Endothelial cell of umbilical vein (primary cell): Measurements from ENCODE around the gene CLN6. TPM values are rescaled to one million over a fixed set of nuclear protein-coding genes. Genes with fewer than 3 reads are reported as not detected.

Source experiments
- BruUV-seq: library from RNA; stranded (reverse); fragments of 400-500 nt; replicated peaks from 2 replicates; lab custom pipeline; 2021; lab: Mats Ljungman, UMichigan
- CTCF ChIA-PET: fragments of 300-600, 350-600 bp; sonication (Branson Sonifier 250); formaldehyde crosslinking; loops from one replicate; lab custom pipeline; 2021; ENCODE audit warnings: antibody characterized with exemption, inconsistent platforms; lab: Charles Lee
- POLR2A ChIA-PET: fragments of 300-600, 350-600 bp; sonication (Branson Sonifier 250); formaldehyde crosslinking; loops from one replicate; lab custom pipeline; 2021; ENCODE audit warnings: antibody characterized with exemption, inconsistent platforms; lab: Charles Lee
- DNase-seq: peaks from one replicate; pipeline ENCODE4 v3.0.0-alpha.2; 2011; ENCODE audit warnings: low read depth, low spot score
- FAIRE-seq: peaks from 2 replicates; lab custom pipeline; 2011; peaks lifted over from hg19 to GRCh38; lab: Jason Lieb, UNC
- H2AFZ ChIP-seq: 2 replicates; pipeline ENCODE4 v1.6.0; 2012; ENCODE audit warnings: low read depth, low read length, control low read depth, inconsistent platforms
- H3K27ac ChIP-seq: 2 replicates; pipeline ENCODE4 v1.5.1; 2011; ENCODE audit warnings: low read depth, mild to moderate bottlenecking, control low read depth, low read length, moderate library complexity; ENCODE audit not compliant: insufficient read depth
- H3K27me3 ChIP-seq, 2 experiments: 2 replicates each; pipeline versions ENCODE4 v1.6.0 to v1.6.1; 2011; ENCODE audit warnings: low read length in 2 of 2, mixed read lengths in 1 of 2; ENCODE audit not compliant: control insufficient read depth in 2 of 2, insufficient read depth in 2 of 2
- H3K36me3 ChIP-seq, 2 experiments: 2 replicates in 1 of 2; 3 replicates in 1 of 2; pipeline ENCODE4 v1.5.1; 2011; ENCODE audit warnings: low read length in 2 of 2, mild to moderate bottlenecking in 1 of 2, moderate library complexity in 1 of 2; ENCODE audit not compliant: control insufficient read depth in 2 of 2, insufficient read depth in 2 of 2; ENCODE audit errors: extremely low read depth in 1 of 2
- H3K4me1 ChIP-seq: 3 replicates; pipeline ENCODE4 v1.5.1; 2011; ENCODE audit warnings: mild to moderate bottlenecking, low read length; ENCODE audit not compliant: control insufficient read depth, insufficient read depth; ENCODE audit errors: extremely low read depth
- H3K4me2 ChIP-seq: 2 replicates; pipeline ENCODE4 v1.6.1; 2011; ENCODE audit warnings: low read length, control low read depth, mixed read lengths; ENCODE audit not compliant: insufficient read depth
- H3K4me3 ChIP-seq, 3 experiments: fragments of 200-600 bp in 1 of 3; sonication (generic), shearing (Covaris generic) in 1 of 3; replicated peaks in 1 of 3; 2 replicates each; pipeline ENCODE4 v1.5.1; 2011 to 2016; ENCODE audit warnings: control low read depth in 3 of 3, low read length in 3 of 3, mild to moderate bottlenecking in 2 of 3, inconsistent platforms in 1 of 3, low read depth in 1 of 3, moderate library complexity in 1 of 3; ENCODE audit not compliant: insufficient read depth in 1 of 3
- H3K79me2 ChIP-seq: 2 replicates; pipeline ENCODE4 v1.6.0; 2012; ENCODE audit warnings: low read length, inconsistent platforms; ENCODE audit not compliant: control insufficient read depth, insufficient read depth
- H3K9ac ChIP-seq: replicated peaks from 2 replicates; pipeline ENCODE3; 2011; ENCODE audit warnings: low read length, control low read depth; ENCODE audit not compliant: insufficient read depth; ENCODE audit errors: extremely low read depth
- H3K9me1 ChIP-seq: replicated peaks from 3 replicates; pipeline ENCODE4 v1.6.0; 2011; ENCODE audit warnings: mild to moderate bottlenecking, low read length; ENCODE audit not compliant: control insufficient read depth, insufficient read depth; ENCODE audit errors: extremely low read depth
- H3K9me3 ChIP-seq: replicated peaks from 2 replicates; pipeline ENCODE4 v1.5.1; 2012; ENCODE audit warnings: low read length, inconsistent platforms; ENCODE audit not compliant: control insufficient read depth, insufficient read depth
- H4K20me1 ChIP-seq: replicated peaks from 2 replicates; pipeline ENCODE3; 2011; ENCODE audit warnings: mild to moderate bottlenecking, low read length; ENCODE audit not compliant: control insufficient read depth, insufficient read depth; ENCODE audit errors: extremely low read depth
- EZH2 ChIP-seq: IDR thresholded peaks from 2 replicates; pipeline ENCODE4 v1.6.1; 2012; ENCODE audit warnings: borderline replicate concordance, low read depth, mild to moderate bottlenecking, moderate library complexity, low read length, inconsistent platforms; ENCODE audit not compliant: severe bottlenecking
- FOS ChIP-seq: IDR thresholded peaks from 2 replicates; pipeline ENCODE4 v1.6.1; 2011; ENCODE audit warnings: mild to moderate bottlenecking, low read length, moderate library complexity, borderline replicate concordance; ENCODE audit not compliant: insufficient read depth
- GATA2 ChIP-seq: IDR thresholded peaks from 2 replicates; pipeline ENCODE4 v1.7.0; 2011; ENCODE audit warnings: low read depth, mild to moderate bottlenecking, moderate library complexity, mixed read lengths, low read length; ENCODE audit not compliant: insufficient read length, insufficient read depth
- JUN ChIP-seq: IDR thresholded peaks from 2 replicates; pipeline ENCODE4 v1.6.1; 2011; ENCODE audit warnings: borderline replicate concordance, low read depth; ENCODE audit not compliant: insufficient read length, insufficient read depth
- MYC ChIP-seq: IDR thresholded peaks from one replicate; pipeline ENCODE4 v1.6.1; 2011; ENCODE audit warnings: mild to moderate bottlenecking, low read depth, low read length
- POLR2A ChIP-seq: IDR thresholded peaks from 2 replicates; pipeline ENCODE4 v1.6.1; 2012; ENCODE audit warnings: low read depth, mild to moderate bottlenecking, control low read depth, low read length
- POLR2AphosphoS5 ChIP-seq: IDR thresholded peaks from 2 replicates; pipeline ENCODE4 v1.6.1; 2012; ENCODE audit warnings: low read depth, mild to moderate bottlenecking, control low read depth, low read length, moderate library complexity; ENCODE audit not compliant: insufficient read depth
- dilution Hi-C: fragments of 300-500 bp; cut with MboI; formaldehyde crosslinking; loops from one replicate; pipeline ENCODE4 v1.15.0; 2019; ENCODE audit warnings: low sequenced_read_pairs; ENCODE audit not compliant: extremely low pct_ligation_motif_present
- intact Hi-C: fragments of 100-400 bp; cut with micrococcal nuclease; formaldehyde crosslinking; loops from one replicate; pipeline ENCODE4 v1.10.0; 2022
- polyA plus RNA-seq, 4 experiments: library from polyadenylated mRNA; depleted of rRNA in 3 of 4; stranded (reverse) in 3 of 4; unstranded in 1 of 4; fragments of >200 nt; gene quantifications; 2 replicates each; pipeline versions ENCODE4 v1.2.1 to v1.2.3, GENCODE V29; 2011 to 2012; ENCODE audit warnings: missing spikeins in 1 of 4
- total RNA-seq: library from RNA; stranded (reverse); gene quantifications from 2 replicates; pipeline ENCODE4 v1.2.3, GENCODE V29; 2021
- TF ChIP-seq, protein P1 (sequence below), 2 donors: IDR thresholded peaks; 1 replicate in 1 of 2; 2 replicates in 1 of 2; pipeline ENCODE4 v1.5.1; 2011; ENCODE audit warnings: low read length in 2 of 2, mild to moderate bottlenecking in 2 of 2, moderate library complexity in 2 of 2, control low read depth in 1 of 2, inconsistent platforms in 1 of 2, low read depth in 1 of 2; ENCODE audit not compliant: insufficient read depth in 1 of 2; ENCODE audit errors: extremely low read depth in 1 of 2
- TF ChIP-seq, protein P2 (sequence below): IDR thresholded peaks from 2 replicates; pipeline ENCODE4 v1.6.1; 2011; ENCODE audit not compliant: insufficient read depth, insufficient read length

Gene CLN6
- total and polyA plus RNA-seq, 2 donors (not counting 3 experiments of a cell fraction or from before 2014, with no cell fraction given), result 53.9 to 75.5 TPM

DNA sequence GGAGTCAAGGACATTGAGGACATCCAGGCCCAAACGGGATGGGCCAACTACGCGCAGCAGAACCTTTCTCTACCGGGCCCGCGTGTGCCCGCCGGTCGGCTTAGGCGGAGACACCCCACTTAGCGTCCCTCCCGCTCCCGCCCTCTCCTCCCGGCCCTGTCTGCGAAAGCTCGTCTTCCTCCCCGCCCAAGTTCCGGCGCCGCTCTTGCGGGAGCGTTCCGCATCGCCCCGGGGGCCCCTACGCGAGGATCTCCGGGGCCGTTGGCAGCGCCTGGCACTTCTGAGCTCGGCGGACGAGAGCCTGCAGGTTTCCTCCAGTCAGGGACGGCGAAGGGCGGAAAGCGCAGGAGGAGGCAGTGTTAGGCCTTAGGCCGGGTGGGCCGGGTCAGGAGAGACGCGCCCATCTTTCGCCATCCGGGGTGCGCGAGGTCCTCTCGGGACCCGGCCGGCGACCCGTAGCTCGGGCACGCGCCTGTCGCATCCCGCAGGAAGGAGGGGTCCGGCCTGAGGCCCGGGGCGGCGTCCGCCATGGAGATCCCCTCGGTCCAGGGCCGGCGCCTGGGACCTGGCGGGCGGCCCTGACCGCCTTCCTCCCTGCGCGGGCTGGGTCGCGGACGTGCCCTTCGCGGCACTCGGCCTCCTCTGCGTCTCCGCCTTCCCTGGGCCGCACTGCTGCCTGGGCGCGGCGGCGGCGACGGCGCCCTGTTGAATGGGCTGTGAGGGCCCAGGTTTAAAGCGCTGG is 48.2 kb upstream of the CLN6 start, which contains the start of gene FEM1B:
FEM1B (plus strand) TSS at position 143 of the 742 bp plus-strand sequence. CDS start 673 bp downstream, outside the sequence.
- TF ChIP-seq, protein P1, sequence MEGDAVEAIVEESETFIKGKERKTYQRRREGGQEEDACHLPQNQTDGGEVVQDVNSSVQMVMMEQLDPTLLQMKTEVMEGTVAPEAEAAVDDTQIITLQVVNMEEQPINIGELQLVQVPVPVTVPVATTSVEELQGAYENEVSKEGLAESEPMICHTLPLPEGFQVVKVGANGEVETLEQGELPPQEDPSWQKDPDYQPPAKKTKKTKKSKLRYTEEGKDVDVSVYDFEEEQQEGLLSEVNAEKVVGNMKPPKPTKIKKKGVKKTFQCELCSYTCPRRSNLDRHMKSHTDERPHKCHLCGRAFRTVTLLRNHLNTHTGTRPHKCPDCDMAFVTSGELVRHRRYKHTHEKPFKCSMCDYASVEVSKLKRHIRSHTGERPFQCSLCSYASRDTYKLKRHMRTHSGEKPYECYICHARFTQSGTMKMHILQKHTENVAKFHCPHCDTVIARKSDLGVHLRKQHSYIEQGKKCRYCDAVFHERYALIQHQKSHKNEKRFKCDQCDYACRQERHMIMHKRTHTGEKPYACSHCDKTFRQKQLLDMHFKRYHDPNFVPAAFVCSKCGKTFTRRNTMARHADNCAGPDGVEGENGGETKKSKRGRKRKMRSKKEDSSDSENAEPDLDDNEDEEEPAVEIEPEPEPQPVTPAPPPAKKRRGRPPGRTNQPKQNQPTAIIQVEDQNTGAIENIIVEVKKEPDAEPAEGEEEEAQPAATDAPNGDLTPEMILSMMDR (IDR thresholded peaks at IDR 0.05; ENCODE audit: extremely low read depth in 1 of 2, insufficient read depth in 1 of 2, low read depth in 1 of 2, low read length in 2 of 2), result peak in 1 of 2 donors; percentile 25
- no peak for TF ChIP-seq JUN
- no peak for TF ChIP-seq FOS
- peak; percentile 30 for TF ChIP-seq MYC
- peak; percentile 77 for TF ChIP-seq POLR2AphosphoS5
- peak; percentile 12 for TF ChIP-seq POLR2A
- no peak for TF ChIP-seq GATA2
- no peak for TF ChIP-seq EZH2
- TF ChIP-seq, protein P2, sequence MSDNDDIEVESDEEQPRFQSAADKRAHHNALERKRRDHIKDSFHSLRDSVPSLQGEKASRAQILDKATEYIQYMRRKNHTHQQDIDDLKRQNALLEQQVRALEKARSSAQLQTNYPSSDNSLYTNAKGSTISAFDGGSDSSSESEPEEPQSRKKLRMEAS, result no peak
- no TSS peak for BruUV-seq
- Histone ChIP-seq H3K27me3 (no peaks in the 10 kb centered on the region), H3K4me1 (peaks cover 37% of the 10 kb centered on the region), H2AFZ (peak within 1 kb of the TSS; percentile 56), H3K27ac (peak within 1 kb of the TSS; percentile 59), H3K9me1 (no peaks in the 10 kb centered on the region), H3K9me3 (no peaks in the 10 kb centered on the region), H3K79me2 (peaks cover 45% of the 10 kb centered on the region), H3K36me3 (no peaks in the 10 kb centered on the region), H3K4me3 (peak within 1 kb of the TSS; percentile 39 to 85 (median 68)), H3K9ac (peak within 1 kb of the TSS; percentile 89), H4K20me1 (peaks cover 2% of the 10 kb centered on the region), H3K4me2 (peak within 1 kb of the TSS; percentile 86)
- ChIA-PET POLR2A (interaction anchor here (1.0 to 1.7 kb wide), 4 partner anchors 11 to 272 kb away, joined by 3 to 7 read pairs (median 4); no protein-coding TSS in a partner anchor), CTCF (interaction anchor here (1.0 to 3.7 kb wide), 7 partner anchors 12 to 282 kb away, joined by 3 to 26 read pairs (median 5); no protein-coding TSS in a partner anchor)
- DNase-seq, result peak; percentile 92
- dilution Hi-C loops (no loop called here), intact Hi-C loops (loop anchor here (1.0 kb wide), 1 partner anchor 47 kb away; no protein-coding TSS in a partner anchor)
- FAIRE-seq, result peak; percentile 70
